Measurements from ENCODE around the gene SPTA1.

- TF ChIP-seq CTCF (IDR thresholded peaks at IDR 0.05; ENCODE audit: insufficient read depth, low read depth, low read length) = no peak
- no peak for TF ChIP-seq EZH2 (IDR thresholded peaks at IDR 0.05; ENCODE audit: insufficient read depth, low read length)
Observed at GRCh38 chr1:158579733-158580132, 106.8 kb downstream of the SPTA1 start, which contains the start of gene OR10X1.

All from astrocyte (in vitro differentiated cells and primary cell).